HG02938 (cell line): ENCODE data around the gene ACO2.
"Not testable (repeated sequence)": the region's sequence is repeated elsewhere in the genome, so short reads cannot be mapped to it uniquely, and the experiment has no call there.

Experiments used
- ATAC-seq: cut with Tn5 transposase; IDR thresholded peaks from one replicate; pipeline ENCODE4 v1.9.1; 2021; ENCODE audit warnings: mild to moderate bottlenecking, moderate library complexity; ENCODE audit not compliant: unreplicated experiment

The ACO2 gene

DNA sequence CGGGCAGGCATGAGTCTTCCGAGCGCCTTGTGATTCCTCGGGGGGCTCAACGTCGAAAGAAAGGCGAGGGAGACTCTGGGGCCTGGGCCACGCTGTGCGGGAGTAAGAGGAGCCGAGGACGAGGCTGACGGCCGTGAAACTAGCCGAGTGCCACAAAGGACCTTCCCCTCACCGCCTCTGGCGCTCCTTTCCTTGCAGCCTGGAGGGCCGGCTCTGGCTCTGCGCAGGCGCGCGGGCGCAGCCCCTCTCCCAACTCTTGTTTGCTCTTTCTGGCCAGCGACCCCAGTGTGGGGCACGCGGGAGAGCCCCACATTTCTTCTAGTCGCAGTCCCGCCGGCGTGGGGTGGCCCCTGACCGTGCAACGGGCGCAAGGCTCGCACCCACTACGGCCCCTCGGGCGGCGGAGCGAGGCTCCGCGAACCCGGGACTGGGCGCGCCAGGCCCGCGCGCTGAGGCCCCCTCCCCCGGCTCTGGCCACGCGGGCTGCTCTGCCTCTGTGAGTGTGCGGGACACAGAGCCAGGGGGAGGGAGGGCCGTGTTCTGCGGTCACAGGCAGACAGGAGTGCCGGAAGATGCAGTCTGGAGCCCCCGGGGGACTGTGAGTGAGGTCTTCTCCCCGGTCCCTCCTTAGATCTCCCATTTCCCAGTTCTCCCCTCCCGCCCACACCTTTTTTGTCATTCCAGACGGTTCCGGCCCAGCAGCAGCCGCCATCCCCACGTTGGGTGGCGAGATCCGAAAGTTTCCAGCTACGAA lies 21.3 kb upstream of the ACO2 start:
- ATAC-seq: no peak

DNA sequence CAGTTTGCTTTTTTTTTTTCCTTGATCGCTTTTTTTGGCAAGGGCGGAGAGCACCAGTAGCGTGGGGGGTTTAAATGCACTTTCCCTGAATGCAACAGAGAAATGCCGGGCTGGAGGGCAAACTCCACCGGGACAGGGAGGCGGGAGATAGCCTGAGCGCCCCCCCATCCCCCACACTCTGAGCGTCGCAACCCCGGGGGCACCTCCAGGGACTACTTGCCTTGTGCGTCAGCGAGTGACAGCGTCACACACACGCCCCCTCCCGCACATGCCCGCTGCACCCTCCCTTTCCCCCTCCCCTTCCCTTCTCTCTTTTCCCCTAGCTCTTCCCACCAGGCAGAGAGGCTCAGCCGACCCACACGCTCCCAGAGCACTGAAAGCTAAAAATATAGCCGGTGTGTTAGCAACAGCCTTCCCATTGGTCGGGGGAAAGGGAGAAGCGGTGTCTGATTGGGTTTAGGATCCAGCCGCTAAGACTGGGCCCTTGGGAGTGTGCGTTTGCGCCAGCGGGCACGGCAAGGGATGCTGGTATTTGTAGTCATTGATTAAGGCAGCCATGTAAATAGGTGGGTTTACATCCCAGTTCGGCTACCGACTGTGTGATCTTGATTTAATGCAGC lies 20.6 kb upstream of the ACO2 start:
- peak; percentile 52 for ATAC-seq

- ATAC-seq: no peak
Measured at GRCh38 chr22:41458161-41458728, 10.7 kb upstream of the ACO2 start.

GRCh38 chr22:41459431-41459830 lies 9.5 kb upstream of the ACO2 start:
- no peak for ATAC-seq

GRCh38 chr22:41460071-41460470 lies 8.8 kb upstream of the ACO2 start:
- not testable (repeated sequence) for ATAC-seq

DNA sequence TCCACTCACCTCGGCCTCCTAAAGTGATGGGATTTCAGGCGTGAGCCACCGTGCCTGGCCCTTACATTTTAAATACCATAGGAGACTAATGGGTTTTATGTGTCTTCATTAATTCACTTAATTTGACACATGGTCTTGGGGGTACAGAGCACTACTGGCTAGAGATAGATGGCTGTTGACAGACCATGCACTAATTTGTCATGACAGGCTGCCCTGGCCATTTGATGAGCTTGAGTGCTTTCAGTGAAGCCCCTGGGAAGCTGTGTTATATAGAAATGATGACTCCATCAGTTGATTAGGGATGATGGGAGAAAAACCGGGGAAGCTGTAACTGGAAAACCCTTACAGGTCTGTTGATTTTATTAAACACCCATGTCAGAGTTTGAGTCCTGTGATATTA lies 7.0 kb upstream of the ACO2 start:
- no peak for ATAC-seq

GRCh38 chr22:41469218-41469851 lies 418 bp downstream of the ACO2 start:
- no peak for ATAC-seq

- ATAC-seq: no peak
Measured at GRCh38 chr22:41470886-41471285, 2.0 kb downstream of the ACO2 start.

- ATAC-seq: no peak
Measured at GRCh38 chr22:41471568-41471967, 2.7 kb downstream of the ACO2 start.

- ATAC-seq: no peak
Measured at GRCh38 chr22:41474872-41475451, 6.0 kb downstream of the ACO2 start.

DNA sequence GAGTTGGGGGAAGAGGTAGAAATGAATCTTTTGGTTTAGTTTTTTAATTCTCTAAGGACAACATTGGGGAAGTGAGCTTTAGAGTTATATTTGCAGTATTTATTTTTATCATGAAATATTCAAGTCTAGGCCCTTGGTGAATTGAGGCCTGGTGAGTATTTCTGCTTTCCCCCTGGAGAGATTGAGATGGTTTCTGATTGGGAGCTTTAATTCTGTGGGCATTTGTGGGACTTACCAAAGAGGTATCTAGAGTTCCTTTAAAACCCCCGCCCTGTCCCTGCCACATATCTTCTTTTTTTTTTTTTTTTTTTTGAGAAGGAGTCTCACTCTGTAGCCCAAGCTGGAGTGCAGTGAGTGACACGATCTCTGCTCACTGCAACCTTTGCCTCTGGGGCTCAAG lies 9.6 kb downstream of the ACO2 start:
- no peak for ATAC-seq

- no peak for ATAC-seq
Measured at GRCh38 chr22:41478891-41479521, 10.1 kb downstream of the ACO2 start.

GRCh38 chr22:41479671-41480396 lies 10.9 kb downstream of the ACO2 start:
- ATAC-seq: no peak

DNA sequence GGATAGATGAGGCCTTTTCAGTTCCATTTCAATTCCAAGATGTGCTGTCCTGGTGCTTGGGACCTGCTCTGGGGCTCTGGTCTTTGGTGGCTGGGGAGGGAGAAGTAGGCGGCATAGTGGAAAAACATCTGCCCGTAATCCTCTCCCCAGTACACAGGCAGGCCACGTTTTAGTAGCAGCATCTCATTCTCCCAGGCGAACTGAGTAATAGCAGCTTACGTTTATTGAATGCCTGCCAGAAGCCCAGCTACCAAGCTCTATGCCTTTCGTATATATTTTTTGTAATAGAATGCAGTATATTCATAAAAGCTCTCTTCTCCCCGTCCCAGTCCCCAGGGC lies 11.4 kb downstream of the ACO2 start:
- ATAC-seq: no peak

GRCh38 chr22:41481131-41481830 lies 12.4 kb downstream of the ACO2 start:
- no peak for ATAC-seq

GRCh38 chr22:41481925-41482318 lies 13.0 kb downstream of the ACO2 start:
- ATAC-seq: no peak

GRCh38 chr22:41482319-41482935 lies 13.5 kb downstream of the ACO2 start:
- ATAC-seq: no peak

- no peak for ATAC-seq
Measured at GRCh38 chr22:41485033-41485432, 16.1 kb downstream of the ACO2 start.
